ENCODE measurements around the gene HOXB4. TPM values are rescaled to one million over a fixed set of nuclear protein-coding genes. Genes with fewer than 3 reads are reported as not detected.
"Not testable (repeated sequence)": the region's sequence is repeated elsewhere in the genome, so short reads cannot be mapped to it uniquely, and the experiment has no call there.

The HOXB4 gene
- polyA plus RNA-seq, 4 donors, result 9.3 to 12.7 (median 10.8) TPM

GRCh38 chr17:48535793-48536559, 42.2 kb downstream of the HOXB4 start:
- not testable (repeated sequence) for DNase-seq (ENCODE audit: low read depth in 4 of 4, low spot score in 3 of 4)

DNA sequence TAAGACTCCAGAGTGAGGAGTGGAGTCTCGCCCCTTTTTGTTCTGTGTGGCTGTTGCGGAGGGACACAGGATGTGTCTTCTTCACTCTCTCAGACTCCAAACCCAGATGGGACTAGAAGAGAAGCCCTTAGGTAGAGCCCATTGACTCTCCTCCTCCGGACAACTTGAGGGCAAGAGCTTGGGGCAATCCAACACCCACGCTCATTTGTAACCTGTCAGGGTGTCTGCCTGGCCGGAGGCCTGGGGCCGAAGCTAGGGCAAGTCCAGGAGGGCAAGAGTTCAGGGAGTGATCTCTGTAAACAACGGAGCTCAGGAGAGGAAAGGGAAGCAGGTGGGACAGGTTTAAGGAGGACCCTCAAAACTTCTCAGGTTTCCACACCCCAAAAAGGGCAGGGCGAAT, 45.9 kb downstream of the HOXB4 start:
- no peak for DNase-seq (ENCODE audit: low read depth in 4 of 4, low spot score in 3 of 4)

GRCh38 chr17:48530887-48531272, 47.3 kb downstream of the HOXB4 start, which contains the start of gene HOXB1:
HOXB1 (minus strand) TSS chr17:48531011; CDS start chr17:48530904, 107 bp downstream.
- DNase-seq (ENCODE audit: low read depth in 4 of 4, low spot score in 3 of 4), result no peak

GRCh38 chr17:48530208-48530886, 47.8 kb downstream of the HOXB4 start:
- DNase-seq (ENCODE audit: low read depth in 4 of 4, low spot score in 3 of 4), result no peak

DNA sequence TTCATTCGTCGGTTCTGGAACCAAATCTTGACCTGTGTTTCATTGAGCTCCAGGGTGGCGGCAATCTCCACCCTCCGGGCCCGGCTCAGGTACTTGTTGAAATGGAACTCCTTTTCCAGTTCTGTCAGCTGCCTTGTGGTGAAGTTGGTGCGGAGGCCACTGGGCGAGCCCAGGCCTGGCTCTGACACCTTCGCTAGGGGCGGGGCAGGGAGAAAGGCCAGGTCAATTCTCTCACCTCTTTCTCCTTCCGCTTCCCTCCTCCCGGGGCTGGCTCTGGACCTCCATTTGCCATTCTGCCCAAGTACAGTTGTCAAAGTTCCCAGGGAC, 48.5 kb downstream of the HOXB4 start:
- DNase-seq (ENCODE audit: low read depth in 4 of 4, low spot score in 3 of 4), result no peak

- DNase-seq (ENCODE audit: low read depth in 4 of 4, low spot score in 3 of 4), result no peak
These were observed 49.0 kb downstream of the HOXB4 start for GRCh38 chr17:48528936-48529682.

DNA sequence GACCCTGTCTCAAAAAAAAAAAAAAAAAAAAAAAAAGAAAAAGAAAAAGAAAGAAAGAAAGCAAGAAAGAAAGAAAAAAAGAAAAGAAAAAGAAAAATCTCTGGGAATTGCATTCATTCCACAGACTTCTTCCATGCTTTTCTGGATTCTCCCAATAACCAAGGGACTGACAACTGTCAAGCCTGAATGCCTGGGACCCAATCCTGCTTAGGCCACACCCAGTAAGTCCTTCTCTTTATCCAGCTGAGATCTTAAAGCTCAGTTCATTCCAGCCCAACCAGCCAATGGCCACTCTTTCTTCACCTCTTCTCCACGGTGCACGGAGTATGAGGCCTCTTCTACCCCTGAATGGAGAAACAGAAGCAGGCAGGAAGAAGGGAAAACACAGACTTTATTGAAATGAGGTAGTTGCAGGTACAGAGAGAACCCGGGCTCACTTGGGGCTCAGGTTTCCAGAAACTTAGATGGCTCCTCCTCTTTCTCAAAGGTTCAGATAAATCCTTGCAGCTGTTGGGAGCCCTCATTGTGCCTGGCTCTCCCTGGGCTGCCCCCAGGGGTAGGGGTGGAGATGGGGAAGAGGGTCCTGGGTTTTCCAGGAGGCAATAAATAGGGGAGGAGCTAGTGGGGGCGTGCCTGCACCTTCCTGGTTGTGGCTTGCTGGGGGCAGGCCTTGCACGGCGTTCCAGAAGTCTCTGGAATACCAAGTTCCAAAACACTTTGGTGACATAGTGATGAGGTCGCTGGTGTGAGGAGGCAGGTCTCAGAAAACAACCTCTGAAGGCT, 49.8 kb downstream of the HOXB4 start:
- DNase-seq (ENCODE audit: low read depth in 4 of 4, low spot score in 3 of 4), result no peak

DNA sequence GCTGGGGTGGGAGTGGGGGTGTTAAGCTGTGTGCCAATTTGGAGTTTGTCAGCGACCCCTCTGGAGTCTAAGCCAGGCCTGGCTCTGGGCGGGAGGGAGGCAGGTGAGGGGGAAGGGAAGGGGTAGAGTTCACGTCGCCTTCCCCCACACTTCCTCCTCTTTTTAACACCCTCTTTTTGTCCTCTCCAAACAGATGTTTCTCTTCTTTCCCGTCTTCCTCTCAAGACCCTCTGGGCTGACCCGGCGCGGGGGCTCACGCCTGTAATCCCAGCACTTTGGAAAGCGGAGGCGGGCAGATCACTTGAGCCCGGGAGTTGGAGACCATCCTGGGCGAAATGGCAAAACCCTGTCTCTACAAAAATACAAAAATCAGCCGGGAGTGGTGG, 50.6 kb downstream of the HOXB4 start:
- no peak for DNase-seq (ENCODE audit: low read depth in 4 of 4, low spot score in 3 of 4)

DNA sequence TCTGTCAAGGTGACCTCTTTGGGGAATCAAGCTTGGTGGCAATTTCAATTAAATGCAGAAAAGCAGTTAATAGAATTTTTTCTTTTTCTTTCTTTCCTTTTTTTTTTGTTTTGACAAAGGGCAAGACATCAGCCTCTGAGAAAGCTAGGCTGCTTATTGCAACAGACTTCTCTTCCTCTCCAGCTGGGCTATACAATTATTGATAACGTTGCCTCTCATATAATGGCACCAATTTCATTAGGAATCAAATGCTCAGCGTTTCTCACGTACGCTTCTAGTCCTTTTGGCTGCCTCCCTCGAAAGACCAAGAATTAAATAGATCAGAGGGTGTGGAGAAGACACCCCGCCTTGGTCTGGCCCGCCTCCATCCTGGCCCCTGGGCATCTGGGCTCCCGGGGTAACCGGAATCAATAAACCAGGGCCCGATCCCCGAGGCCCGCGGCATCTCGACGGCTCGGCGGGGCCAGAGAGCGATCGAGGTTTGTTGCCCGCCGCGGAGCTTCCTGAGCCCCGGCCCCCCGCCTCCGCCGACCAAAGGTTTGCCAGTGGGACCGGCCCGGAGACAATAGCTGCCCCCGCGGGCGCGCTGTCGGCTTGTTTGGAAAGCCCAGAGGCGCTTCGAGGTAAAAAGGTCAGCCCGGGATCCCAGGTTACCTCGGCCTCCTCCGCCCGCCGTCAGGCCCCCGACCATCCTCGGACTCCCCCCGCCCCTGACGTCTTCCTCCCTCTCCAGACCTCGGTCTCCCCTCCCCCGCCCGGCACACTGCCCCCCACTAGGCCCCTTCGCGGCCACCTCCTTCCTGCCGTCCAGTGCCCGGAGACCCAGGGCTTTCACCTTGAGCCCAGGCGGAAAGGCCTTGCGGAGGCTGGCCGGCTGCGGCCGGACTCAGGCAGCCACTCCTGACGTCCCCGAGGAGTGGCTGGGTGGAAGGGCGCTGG, 51.3 kb downstream of the HOXB4 start:
- DNase-seq (ENCODE audit: low read depth in 4 of 4, low spot score in 3 of 4), result no peak

Other genes starting within 250 kb of the HOXB4 start
- gene SKAP1, start 148.1 kb downstream of the HOXB4 start, polyA plus RNA-seq (ENCODE audit: insufficient read length in 4 of 4), result 10 to 100 TPM; 10.5 to 12.8 (median 12.2) TPM
- gene HOXB1, start 47.3 kb downstream of the HOXB4 start, polyA plus RNA-seq (ENCODE audit: insufficient read length in 4 of 4), result under 1 TPM; 0.27 to 0.34 (median 0.29) TPM
- 10 to 100 TPM; 43.5 to 61.1 (median 56.7) TPM for gene HOXB2, start 33.2 kb downstream of the HOXB4 start, polyA plus RNA-seq (ENCODE audit: insufficient read length in 4 of 4)
- gene HOXB3, start 11.9 kb upstream of the HOXB4 start, polyA plus RNA-seq (ENCODE audit: insufficient read length in 4 of 4), result 100 to 1,000 TPM; 145 to 170 (median 155) TPM
- 10 to 100 TPM; 28.8 to 38.4 (median 33.5) TPM for gene HOXB5, start 15.4 kb upstream of the HOXB4 start, polyA plus RNA-seq (ENCODE audit: insufficient read length in 4 of 4)
- gene HOXB6, start 26.6 kb upstream of the HOXB4 start, polyA plus RNA-seq (ENCODE audit: insufficient read length in 4 of 4), result 100 to 1,000 TPM in 1 of 4 donors, 10 to 100 TPM in 3; 81.5 to 108 (median 90.6) TPM
- gene HOXB7, start 32.7 kb upstream of the HOXB4 start, polyA plus RNA-seq (ENCODE audit: insufficient read length in 4 of 4), result 10 to 100 TPM; 37.4 to 44.0 (median 40.5) TPM
- 10 to 100 TPM; 47.3 to 55.5 (median 48.6) TPM for gene HOXB8, start 36.9 kb upstream of the HOXB4 start, polyA plus RNA-seq (ENCODE audit: insufficient read length in 4 of 4)
- 10 to 100 TPM; 51.6 to 75.3 (median 66.7) TPM for gene HOXB9, start 48.0 kb upstream of the HOXB4 start, polyA plus RNA-seq (ENCODE audit: insufficient read length in 4 of 4)
- not detected for gene PRAC1, start 144.2 kb upstream of the HOXB4 start, polyA plus RNA-seq (ENCODE audit: insufficient read length in 4 of 4)
- gene PRAC2, start 144.8 kb upstream of the HOXB4 start, polyA plus RNA-seq (ENCODE audit: insufficient read length in 4 of 4), result not detected
- not detected for gene HOXB13, start 150.4 kb upstream of the HOXB4 start, polyA plus RNA-seq (ENCODE audit: insufficient read length in 4 of 4)
- gene TTLL6, start 238.9 kb upstream of the HOXB4 start, polyA plus RNA-seq (ENCODE audit: insufficient read length in 4 of 4), result under 1 TPM; 0.35 to 0.50 (median 0.43) TPM